RCC 7860 (cell line): ENCODE results near the gene SPARC.
A peak's percentile ranks its signal among the peaks of the same experiment; 100 is the strongest.

Experiments used
- DNase-seq: peaks from one replicate; pipeline ENCODE4 v3.0.0-alpha.2; 2015; ENCODE audit warnings: low spot score
- FAIRE-seq: peaks from 2 replicates; lab custom pipeline; 2012; peaks lifted over from hg19 to GRCh38; lab: Jason Lieb, UNC

The SPARC gene

GRCh38 chr5:151661968-151662732 lies 24.6 kb downstream of the SPARC start:
- DNase-seq (no peak), FAIRE-seq (no peak)

GRCh38 chr5:151660616-151661495 lies 25.9 kb downstream of the SPARC start:
- no peak for FAIRE-seq
- peak; percentile 25 for DNase-seq

GRCh38 chr5:151659001-151659754 lies 27.5 kb downstream of the SPARC start:
- peak; percentile 66 for DNase-seq

GRCh38 chr5:151657114-151657513 lies 29.6 kb downstream of the SPARC start:
- DNase-seq (no peak), FAIRE-seq (no peak)

More at GRCh38 chr5:151659001-151659754, 27.5 kb downstream of the SPARC start:
- no peak for FAIRE-seq

- DNase-seq (no peak), FAIRE-seq (no peak)
Observed at GRCh38 chr5:151656311-151656710, 30.4 kb downstream of the SPARC start.

GRCh38 chr5:151651997-151652645 lies 34.6 kb downstream of the SPARC start:
- DNase-seq (peak; percentile 63), FAIRE-seq (peak; percentile 33)

- DNase-seq (no peak), FAIRE-seq (no peak)
Observed at GRCh38 chr5:151648988-151649387, 37.7 kb downstream of the SPARC start.

GRCh38 chr5:151648089-151648488 lies 38.6 kb downstream of the SPARC start:
- DNase-seq (no peak), FAIRE-seq (no peak)

GRCh38 chr5:151647320-151647861 lies 39.3 kb downstream of the SPARC start:
- DNase-seq (no peak), FAIRE-seq (no peak)

- DNase-seq, result no peak
- FAIRE-seq, result no peak
Observed at GRCh38 chr5:151646334-151646733, 40.4 kb downstream of the SPARC start.

- FAIRE-seq (no peak), DNase-seq (no peak)
Observed at GRCh38 chr5:151643388-151643787, 43.3 kb downstream of the SPARC start.

GRCh38 chr5:151642472-151643140 lies 44.1 kb downstream of the SPARC start:
- no peak for DNase-seq
- no peak for FAIRE-seq

GRCh38 chr5:151638619-151639018 lies 48.1 kb downstream of the SPARC start:
- no peak for FAIRE-seq
- DNase-seq, result no peak

- FAIRE-seq (no peak), DNase-seq (no peak)
Observed at GRCh38 chr5:151637676-151638075, 49.0 kb downstream of the SPARC start.

GRCh38 chr5:151633892-151634291 lies 52.8 kb downstream of the SPARC start:
- no peak for DNase-seq
- no peak for FAIRE-seq

GRCh38 chr5:151632941-151633340 lies 53.8 kb downstream of the SPARC start:
- FAIRE-seq, result no peak
- no peak for DNase-seq

- no peak for FAIRE-seq
- no peak for DNase-seq
Observed at GRCh38 chr5:151632524-151632923, 54.2 kb downstream of the SPARC start.

- no peak for DNase-seq
- no peak for FAIRE-seq
Observed at GRCh38 chr5:151631941-151632340, 54.8 kb downstream of the SPARC start.

- FAIRE-seq, result no peak
- DNase-seq, result no peak
Observed at GRCh38 chr5:151630088-151630487, 56.6 kb downstream of the SPARC start.
